ENCODE data around the gene EIF4G3. TPM values are rescaled to one million over a fixed set of nuclear protein-coding genes. Genes with fewer than 3 reads are reported as not detected.

Gene EIF4G3
- total and polyA plus RNA-seq, 2 donors (not counting 3 experiments of a cell fraction or from before 2014, with no cell fraction given): 40.7 to 78.5 TPM

DNA sequence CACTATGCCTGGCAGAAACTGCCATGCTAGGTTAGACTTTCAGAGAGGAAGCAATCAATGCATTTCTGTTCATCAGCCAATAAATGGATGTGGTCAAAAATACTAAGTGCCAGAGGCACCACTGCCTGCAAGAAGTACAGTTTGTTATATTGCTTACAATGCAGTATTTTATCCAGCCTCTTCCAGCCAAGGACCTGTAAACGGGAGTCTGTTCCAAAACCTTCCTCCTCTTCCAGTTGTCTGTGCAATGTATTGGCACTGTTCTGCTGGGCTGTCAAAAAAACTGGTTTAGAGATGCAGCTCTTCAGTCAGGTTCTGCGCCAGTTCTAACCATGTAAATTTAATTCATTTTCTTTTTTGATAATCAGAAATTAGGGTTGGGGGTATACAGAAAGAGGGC is 175.7 kb downstream of the EIF4G3 start:
- H3K79me2 ChIP-seq (ENCODE audit: control insufficient read depth, insufficient read depth, low read length): peaks cover 20% of the 10 kb centered on the region
- POLR2A ChIA-PET: no interaction called here
- intact Hi-C loops (cut with micrococcal nuclease): no loop called here

More for the DNA sequence above, 175.7 kb downstream of the EIF4G3 start:
- Histone ChIP-seq H2AFZ (ENCODE audit: low read depth, low read length) (no peak overlapping the region), H3K9me3 (replicated peaks; ENCODE audit: control insufficient read depth, insufficient read depth, low read length) (no peaks in the 10 kb centered on the region), H3K9ac (replicated peaks; ENCODE audit: extremely low read depth, insufficient read depth, low read length) (no peak overlapping the region), H3K27ac (ENCODE audit: insufficient read depth, low read depth, low read length) (no peak overlapping the region), H4K20me1 (replicated peaks; ENCODE audit: control insufficient read depth, extremely low read depth, insufficient read depth, low read length) (no peaks in the 10 kb centered on the region), H3K4me2 (ENCODE audit: insufficient read depth, low read length) (no peak overlapping the region), H3K36me3 (ENCODE audit: control insufficient read depth in 2 of 2, extremely low read depth in 1 of 2, insufficient read depth in 2 of 2, low read length in 2 of 2) (peaks cover 2 to 3% of the 10 kb centered on the region in 2 experiments), H3K4me3 (replicated peaks in 1 of 3; ENCODE audit: insufficient read depth in 1 of 3, low read depth in 1 of 3, low read length in 3 of 3) (no peak overlapping the region), H3K9me1 (replicated peaks; ENCODE audit: control insufficient read depth, extremely low read depth, insufficient read depth, low read length) (peaks cover under 1% of the 10 kb centered on the region), H3K4me1 (ENCODE audit: control insufficient read depth, extremely low read depth, insufficient read depth, low read length) (no peaks in the 10 kb centered on the region), H3K27me3 (ENCODE audit: control insufficient read depth in 2 of 2, insufficient read depth in 2 of 2, low read length in 2 of 2) (no peaks in the 10 kb centered on the region)
- no TSS peak for BruUV-seq (replicated peaks)
- FAIRE-seq (no peak), DNase-seq (ENCODE audit: low read depth, low spot score) (no peak)
- CTCF ChIA-PET: interaction anchor here (1.0 to 1.6 kb wide), 4 partner anchors 9 to 194 kb away, joined by 4 to 7 read pairs (median 5); no protein-coding TSS in a partner anchor
- TF ChIP-seq GATA2 (IDR thresholded peaks at IDR 0.05; ENCODE audit: insufficient read depth, insufficient read length, low read depth, low read length) (no peak), JUN (IDR thresholded peaks at IDR 0.05; ENCODE audit: borderline replicate concordance, insufficient read depth, insufficient read length, low read depth) (no peak), POLR2AphosphoS5 (IDR thresholded peaks at IDR 0.05; ENCODE audit: insufficient read depth, low read depth, low read length) (no peak), EZH2 (IDR thresholded peaks at IDR 0.05; ENCODE audit: borderline replicate concordance, low read depth, low read length, severe bottlenecking) (no peak), FOS (IDR thresholded peaks at IDR 0.05; ENCODE audit: borderline replicate concordance, insufficient read depth, low read length) (no peak), POLR2A (IDR thresholded peaks at IDR 0.05; ENCODE audit: low read depth, low read length) (no peak), MYC (IDR thresholded peaks at IDR 0.05; ENCODE audit: low read depth, low read length) (no peak)
- TF ChIP-seq, protein P1, sequence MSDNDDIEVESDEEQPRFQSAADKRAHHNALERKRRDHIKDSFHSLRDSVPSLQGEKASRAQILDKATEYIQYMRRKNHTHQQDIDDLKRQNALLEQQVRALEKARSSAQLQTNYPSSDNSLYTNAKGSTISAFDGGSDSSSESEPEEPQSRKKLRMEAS (IDR thresholded peaks at IDR 0.05; ENCODE audit: insufficient read depth, insufficient read length): no peak
- TF ChIP-seq, protein P2, sequence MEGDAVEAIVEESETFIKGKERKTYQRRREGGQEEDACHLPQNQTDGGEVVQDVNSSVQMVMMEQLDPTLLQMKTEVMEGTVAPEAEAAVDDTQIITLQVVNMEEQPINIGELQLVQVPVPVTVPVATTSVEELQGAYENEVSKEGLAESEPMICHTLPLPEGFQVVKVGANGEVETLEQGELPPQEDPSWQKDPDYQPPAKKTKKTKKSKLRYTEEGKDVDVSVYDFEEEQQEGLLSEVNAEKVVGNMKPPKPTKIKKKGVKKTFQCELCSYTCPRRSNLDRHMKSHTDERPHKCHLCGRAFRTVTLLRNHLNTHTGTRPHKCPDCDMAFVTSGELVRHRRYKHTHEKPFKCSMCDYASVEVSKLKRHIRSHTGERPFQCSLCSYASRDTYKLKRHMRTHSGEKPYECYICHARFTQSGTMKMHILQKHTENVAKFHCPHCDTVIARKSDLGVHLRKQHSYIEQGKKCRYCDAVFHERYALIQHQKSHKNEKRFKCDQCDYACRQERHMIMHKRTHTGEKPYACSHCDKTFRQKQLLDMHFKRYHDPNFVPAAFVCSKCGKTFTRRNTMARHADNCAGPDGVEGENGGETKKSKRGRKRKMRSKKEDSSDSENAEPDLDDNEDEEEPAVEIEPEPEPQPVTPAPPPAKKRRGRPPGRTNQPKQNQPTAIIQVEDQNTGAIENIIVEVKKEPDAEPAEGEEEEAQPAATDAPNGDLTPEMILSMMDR (IDR thresholded peaks at IDR 0.05; ENCODE audit: extremely low read depth in 1 of 2, insufficient read depth in 1 of 2, low read depth in 1 of 2, low read length in 2 of 2): no peak
- dilution Hi-C loops (cut with MboI; ENCODE audit: extremely low pct_ligation_motif_present, low sequenced_read_pairs): no loop called here

All from endothelial cell of umbilical vein (primary cell).